IMR-90 (cell line): ENCODE measurements around the gene NPAS3. TPM values are rescaled to one million over a fixed set of nuclear protein-coding genes. Genes with fewer than 3 reads are reported as not detected.

Experiments
- ATAC-seq: fragments of 200-7000 bp; cut with Tn5 transposase; 2 replicates; pipeline ENCODE4 v1.9.1; 2020; ENCODE audit warnings: low read depth, mild to moderate bottlenecking, moderate library complexity
- BruUV-seq: library from RNA; stranded (reverse); fragments of 400-500 nt; replicated peaks from 2 replicates; lab custom pipeline; 2021; lab: Mats Ljungman, UMichigan
- CTCF ChIA-PET: fragments of 300-600 bp; formaldehyde crosslinking; extraction: SDS; loops from one replicate; lab custom pipeline; 2021; ENCODE audit warnings: antibody characterized with exemption; lab: Yijun Ruan, JAX
- POLR2A ChIA-PET: fragments of 300-600 bp; sonication (Branson Sonifier 250); formaldehyde crosslinking; loops from one replicate; lab custom pipeline; 2022; ENCODE audit warnings: antibody characterized with exemption; ENCODE audit not compliant: unreplicated experiment; lab: Charles Lee
- DNase-seq: peaks from one replicate; pipeline ENCODE4 v3.0.0; 2013
- H2AFZ ChIP-seq: replicated peaks from 2 replicates; pipeline ENCODE3; 2013; ENCODE audit warnings: low read length, mild to moderate bottlenecking; ENCODE audit not compliant: poor library complexity
- H2AK5ac ChIP-seq: 2 replicates; pipeline ENCODE4 v1.6.1; 2013; ENCODE audit warnings: low read depth, low read length, inconsistent platforms
- H2AK9ac ChIP-seq: replicated peaks from 2 replicates; pipeline ENCODE3; 2013; ENCODE audit warnings: mild to moderate bottlenecking, low read depth, low read length, moderate library complexity; ENCODE audit not compliant: poor library complexity
- H2BK120ac ChIP-seq: 2 replicates; pipeline ENCODE4 v1.6.1; 2013; ENCODE audit warnings: low read depth, low read length, inconsistent platforms
- H2BK15ac ChIP-seq: 3 replicates; pipeline ENCODE4 v1.6.1; 2013; ENCODE audit warnings: low read depth, low read length, inconsistent platforms
- H2BK20ac ChIP-seq: 2 replicates; pipeline ENCODE4 v1.6.1; 2013; ENCODE audit warnings: low read depth, mild to moderate bottlenecking, inconsistent platforms, low read length, moderate library complexity
- H2BK5ac ChIP-seq: 2 replicates; pipeline ENCODE4 v1.6.1; 2013; ENCODE audit warnings: mild to moderate bottlenecking, low read depth, low read length, inconsistent platforms; ENCODE audit not compliant: poor library complexity, severe bottlenecking
- H3K14ac ChIP-seq: replicated peaks from 2 replicates; pipeline ENCODE4 v1.6.1; 2013; ENCODE audit warnings: low read depth, low read length, inconsistent platforms
- H3K18ac ChIP-seq: 2 replicates; pipeline ENCODE4 v1.6.1; 2013; ENCODE audit warnings: low read depth, low read length, control low read depth
- H3K23ac ChIP-seq: 2 replicates; pipeline ENCODE4 v1.6.1; 2013; ENCODE audit warnings: low read depth, low read length, inconsistent platforms
- H3K27ac ChIP-seq: 2 replicates; pipeline ENCODE4 v1.5.1; 2013; ENCODE audit warnings: mild to moderate bottlenecking, control low read depth, low read length; ENCODE audit not compliant: insufficient read depth
- H3K27me3 ChIP-seq: 2 replicates; pipeline ENCODE4 v1.6.1; 2013; ENCODE audit warnings: low read length; ENCODE audit not compliant: control insufficient read depth, insufficient read depth
- H3K36me3 ChIP-seq: 2 replicates; pipeline ENCODE4 v1.6.1; 2013; ENCODE audit warnings: low read length, mixed read lengths; ENCODE audit not compliant: control insufficient read depth, insufficient read depth
- H3K4ac ChIP-seq: 2 replicates; pipeline ENCODE4 v1.6.1; 2013; ENCODE audit warnings: low read depth, low read length, inconsistent platforms
- H3K4me1 ChIP-seq: 2 replicates; pipeline ENCODE4 v1.6.1; 2013; ENCODE audit warnings: low read length, mixed read lengths; ENCODE audit not compliant: control insufficient read depth, insufficient read depth
- H3K4me2 ChIP-seq: 2 replicates; pipeline ENCODE4 v1.6.1; 2013; ENCODE audit warnings: low read depth, mild to moderate bottlenecking, control low read depth, low read length, moderate library complexity
- H3K4me3 ChIP-seq: 2 replicates; pipeline ENCODE4 v1.5.1; 2013; ENCODE audit warnings: low read depth, mild to moderate bottlenecking, control low read depth, low read length, moderate library complexity; ENCODE audit not compliant: insufficient read depth
- H3K56ac ChIP-seq: 2 replicates; pipeline ENCODE4 v1.6.1; 2013; ENCODE audit warnings: low read length, inconsistent platforms; ENCODE audit not compliant: insufficient read depth; ENCODE audit errors: extremely low read depth
- H3K79me1 ChIP-seq, 2 experiments: 2 replicates each; pipeline ENCODE4 v1.6.1; 2013; ENCODE audit warnings: low read length in 2 of 2, inconsistent platforms in 1 of 2, low read depth in 1 of 2
- H3K9ac ChIP-seq: 2 replicates; pipeline ENCODE4 v1.6.1; 2013; ENCODE audit warnings: low read depth, low read length, control low read depth
- H3K9me1 ChIP-seq: 2 replicates; pipeline ENCODE4 v1.6.1; 2013; ENCODE audit warnings: low read length, inconsistent platforms; ENCODE audit not compliant: insufficient read depth
- H3K9me3 ChIP-seq: 2 replicates; pipeline ENCODE4 v1.6.1; 2013; ENCODE audit warnings: low read length; ENCODE audit not compliant: control insufficient read depth, insufficient read depth
- H4K20me1 ChIP-seq: 2 replicates; pipeline ENCODE4 v1.6.1; 2013; ENCODE audit warnings: low read length, inconsistent platforms; ENCODE audit not compliant: insufficient read depth
- H4K5ac ChIP-seq: 2 replicates; pipeline ENCODE4 v1.6.1; 2013; ENCODE audit warnings: mild to moderate bottlenecking, low read depth, low read length, control low read depth
- H4K8ac ChIP-seq, 2 experiments: 2 replicates each; pipeline ENCODE4 v1.6.1; 2013; ENCODE audit warnings: low read depth in 2 of 2, low read length in 2 of 2, control low read depth in 1 of 2, inconsistent platforms in 1 of 2
- H4K91ac ChIP-seq: 2 replicates; pipeline ENCODE4 v1.6.1; 2013; ENCODE audit warnings: low read depth, low read length, inconsistent platforms; ENCODE audit not compliant: insufficient read depth
- MAFK ChIP-seq: IDR thresholded peaks from 2 replicates; pipeline ENCODE4 v1.6.1; 2012; ENCODE audit warnings: low read depth, low read length, improper control_type of control experiment
- MAZ ChIP-seq: IDR thresholded peaks from 2 replicates; pipeline ENCODE4 v1.6.1; 2012; ENCODE audit warnings: low read depth, mild to moderate bottlenecking, low read length, improper control_type of control experiment, moderate library complexity, borderline replicate concordance
- WGBS, 2 experiments: methylation state at CpG; one replicate each; pipeline versions ENCODE4 v1.1.5 to v1.1.7; 2013; ENCODE audit warnings: missing lambda C conversion rate in 2 of 2; ENCODE audit not compliant: insufficient read length in 1 of 2; ENCODE audit errors: extremely low coverage in 2 of 2; 5-methylcytosine and 5-hydroxymethylcytosine counted together
- dilution Hi-C: fragments of 300-500 bp; cut with HindIII; formaldehyde crosslinking; loops from one replicate; pipeline ENCODE4 v1.14.3; 2018; ENCODE audit warnings: low sequenced_read_pairs; ENCODE audit not compliant: unreplicated experiment
- in situ Hi-C: fragments of 300-500 bp; cut with MboI; formaldehyde crosslinking; loops from 3 replicates; pipeline ENCODE4 v1.14.3; 2019; ENCODE audit warnings: low sequenced_read_pairs, inconsistent platforms, mixed read lengths
- intact Hi-C: fragments of 100-400 bp; cut with micrococcal nuclease; formaldehyde crosslinking; loops from 2 replicates; pipeline ENCODE4 v1.10.0; 2022
- polyA plus RNA-seq, 3 experiments: library from polyadenylated mRNA; depleted of rRNA; stranded (reverse); fragments of >200 nt; gene quantifications; 2 replicates each; pipeline ENCODE4 v1.2.3, GENCODE V29; 2012; ENCODE audit warnings: low replicate concordance in 1 of 3
- total RNA-seq: library from RNA; depleted of rRNA; stranded (reverse); fragments of >200 nt; gene quantifications from 2 replicates; pipeline ENCODE4 v1.2.3, GENCODE V29; 2012

Gene NPAS3
- total and polyA plus RNA-seq, 2 of the 4 experiments (the other 2 are of a cell fraction), result not detected

- H2BK15ac ChIP-seq, result no peak overlapping the region
- H4K91ac ChIP-seq, result no peak overlapping the region
- 60% methylated on average over 1 of the region's 1 CpG; no CpG with 5 or more reads in 1 of the 2 experiments for WGBS, 2 experiments
- H3K56ac ChIP-seq, result no peak overlapping the region
- no peaks in the 10 kb centered on the region for H3K9me1 ChIP-seq
- TF ChIP-seq MAFK (peak; percentile 85), MAZ (no peak)
- no peak overlapping the region for H4K8ac ChIP-seq
- H3K79me1 ChIP-seq, result no peaks in the 10 kb centered on the region
- H3K23ac ChIP-seq, result no peak overlapping the region
- H4K20me1 ChIP-seq, result no peaks in the 10 kb centered on the region
- no peak overlapping the region for H4K5ac ChIP-seq
- H3K4me1 ChIP-seq, result no peaks in the 10 kb centered on the region
- no peak overlapping the region for H2BK5ac ChIP-seq
- no peaks in the 10 kb centered on the region for H3K36me3 ChIP-seq
- no peak overlapping the region for H2AK5ac ChIP-seq
- no peak overlapping the region for H3K4me3 ChIP-seq
- BruUV-seq, result no TSS peak
- no peak for DNase-seq
- no peak overlapping the region for H3K18ac ChIP-seq
- no peaks in the 10 kb centered on the region for H3K9me3 ChIP-seq
- ChIA-PET POLR2A (no interaction called here), CTCF (no interaction called here)
- H2BK20ac ChIP-seq, result no peak overlapping the region
- H2BK120ac ChIP-seq, result no peak overlapping the region
- H2AK9ac ChIP-seq, result no peak overlapping the region
- H3K27me3 ChIP-seq, result no peaks in the 10 kb centered on the region
- no peak for ATAC-seq
- H3K27ac ChIP-seq, result no peak overlapping the region
- no peak overlapping the region for H3K4ac ChIP-seq
- in situ Hi-C loops (no loop called here), intact Hi-C loops (no loop called here), dilution Hi-C loops (no loop called here)
- H3K9ac ChIP-seq, result no peak overlapping the region
- no peak overlapping the region for H3K14ac ChIP-seq
- no peak overlapping the region for H2AFZ ChIP-seq
- H3K4me2 ChIP-seq, result no peak overlapping the region
Measured at GRCh38 chr14:33454022-33454595, 515.4 kb downstream of the NPAS3 start.
